ENCODE results near the gene USP6. TPM values are rescaled to one million over a fixed set of nuclear protein-coding genes. Genes with fewer than 3 reads are reported as not detected.

USP6 gene
- total RNA-seq, 1 experiment from 2014 or later: not detected

DNA sequence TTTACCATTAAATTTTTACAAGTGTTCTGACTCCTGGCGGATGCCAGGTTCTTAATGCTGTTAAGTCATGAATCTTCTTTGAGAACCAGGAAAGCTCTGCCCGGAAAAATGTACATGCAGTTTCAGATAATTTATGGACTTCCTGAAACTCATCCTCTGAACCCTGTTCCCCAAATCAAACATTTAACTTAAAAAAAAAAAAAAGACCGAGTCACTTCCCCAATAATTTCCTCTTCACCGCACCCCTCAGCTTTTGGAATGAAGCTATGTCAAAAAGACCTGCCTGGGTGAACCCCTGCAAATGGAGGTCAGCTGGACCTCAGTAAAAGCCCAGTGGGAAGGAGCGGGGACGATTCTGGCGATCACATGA lies 19.1 kb upstream of the USP6 start:
- Mint-ChIP-seq H3K27ac (ENCODE audit: unreplicated experiment) (no peak overlapping the region), H3K9me3 (ENCODE audit: low read depth, unreplicated experiment) (peaks cover 10% of the 10 kb centered on the region), H3K36me3 (ENCODE audit: insufficient read depth, unreplicated experiment) (peaks cover 4% of the 10 kb centered on the region), H3K4me3 (ENCODE audit: low read depth, unreplicated experiment) (no peak overlapping the region), H3K27me3 (ENCODE audit: unreplicated experiment) (no peaks in the 10 kb centered on the region), H3K4me1 (ENCODE audit: low read depth, unreplicated experiment) (no peaks in the 10 kb centered on the region)
- CTCF ChIA-PET: no interaction called here
- intact Hi-C loops (cut with micrococcal nuclease; ENCODE audit: unreplicated experiment): no loop called here
- no peak for TF ChIP-seq CTCF (IDR thresholded peaks at IDR 0.05; ENCODE audit: unreplicated experiment)
- DNase-seq: no peak
- no TSS peak for BruUV-seq (replicated peaks)

DNA sequence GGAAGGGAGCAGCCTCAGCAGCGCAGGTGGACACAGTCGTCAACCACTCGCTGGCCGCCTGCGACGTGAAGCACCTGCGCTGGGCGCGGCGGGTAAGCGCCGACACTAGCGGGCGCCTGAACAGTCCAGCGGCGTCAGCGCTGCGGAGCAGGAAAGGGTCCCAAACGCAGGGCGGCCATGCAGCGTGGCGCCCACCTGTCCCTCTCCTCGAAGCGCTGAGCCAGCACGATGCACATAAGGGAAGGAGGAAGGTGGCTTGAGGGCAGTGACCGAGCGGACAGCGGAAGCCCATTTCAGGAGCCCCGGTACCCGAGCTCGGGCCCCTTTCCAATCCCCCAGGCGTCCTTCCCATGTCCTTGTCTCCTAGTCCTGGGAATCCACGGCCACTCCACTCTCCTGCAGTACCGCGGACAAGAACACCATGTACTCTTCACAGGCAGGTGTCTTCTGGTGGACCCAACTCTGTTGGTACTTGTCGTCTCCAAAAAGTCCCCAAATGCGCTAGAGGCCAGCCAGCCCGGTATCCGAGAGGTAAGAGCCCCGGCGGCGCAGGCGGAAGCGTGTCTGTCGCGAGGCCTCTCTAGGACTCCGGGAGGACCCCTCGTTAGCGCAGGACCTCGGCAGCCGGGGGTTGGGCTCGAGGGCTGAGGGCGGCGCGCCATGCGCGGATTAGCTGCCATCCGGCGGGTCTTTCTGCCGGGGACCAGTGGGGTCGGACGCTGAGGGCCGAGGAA lies 18.6 kb upstream of the USP6 start:
- Mint-ChIP-seq H3K4me1 (ENCODE audit: low read depth, unreplicated experiment) (no peaks in the 10 kb centered on the region), H3K4me3 (ENCODE audit: low read depth, unreplicated experiment) (no peak overlapping the region), H3K9me3 (ENCODE audit: low read depth, unreplicated experiment) (peaks cover 10% of the 10 kb centered on the region), H3K36me3 (ENCODE audit: insufficient read depth, unreplicated experiment) (peaks cover 4% of the 10 kb centered on the region), H3K27ac (ENCODE audit: unreplicated experiment) (no peak overlapping the region), H3K27me3 (ENCODE audit: unreplicated experiment) (no peaks in the 10 kb centered on the region)
- TF ChIP-seq CTCF (IDR thresholded peaks at IDR 0.05; ENCODE audit: unreplicated experiment): no peak
- DNase-seq: no peak
- intact Hi-C loops (cut with micrococcal nuclease; ENCODE audit: unreplicated experiment): no loop called here
- BruUV-seq (replicated peaks): no TSS peak
- CTCF ChIA-PET: no interaction called here

- DNase-seq: no peak
- no TSS peak for BruUV-seq (replicated peaks)
- H3K9me3 Mint-ChIP-seq (ENCODE audit: low read depth, unreplicated experiment): peaks cover 9% of the 10 kb centered on the region
- H3K27ac Mint-ChIP-seq (ENCODE audit: unreplicated experiment): no peak overlapping the region
- intact Hi-C loops (cut with micrococcal nuclease; ENCODE audit: unreplicated experiment): no loop called here
- H3K4me3 Mint-ChIP-seq (ENCODE audit: low read depth, unreplicated experiment): no peak overlapping the region
- H3K36me3 Mint-ChIP-seq (ENCODE audit: insufficient read depth, unreplicated experiment): peaks cover 4% of the 10 kb centered on the region
- TF ChIP-seq CTCF (IDR thresholded peaks at IDR 0.05; ENCODE audit: unreplicated experiment): no peak
- no peaks in the 10 kb centered on the region for H3K27me3 Mint-ChIP-seq (ENCODE audit: unreplicated experiment)
- H3K4me1 Mint-ChIP-seq (ENCODE audit: low read depth, unreplicated experiment): no peaks in the 10 kb centered on the region
- CTCF ChIA-PET: interaction anchor here (0.7 kb wide), 1 partner anchor 55 kb away, joined by 3 read pairs; no protein-coding TSS in a partner anchor
Observed at GRCh38 chr17:5099271-5099670, 16.6 kb upstream of the USP6 start.

DNA sequence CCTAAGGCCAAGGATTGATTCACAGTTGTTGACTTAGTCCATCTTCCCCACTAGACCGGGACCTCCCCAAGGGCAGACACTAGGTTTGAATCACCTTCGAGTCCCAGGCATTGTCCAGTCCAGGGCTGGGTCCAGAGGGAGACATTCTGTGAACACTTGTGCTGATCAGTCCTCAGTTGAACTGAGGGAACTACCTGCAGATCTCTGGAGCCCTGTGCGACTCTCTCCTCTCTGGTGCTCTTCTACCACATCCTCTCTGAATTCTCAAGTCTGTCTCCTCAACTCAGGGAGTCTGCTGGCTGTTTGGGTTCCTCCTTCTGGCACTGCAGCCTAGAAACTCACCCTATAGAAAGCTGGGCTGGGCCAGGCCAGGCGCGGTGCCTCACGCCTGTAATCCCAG lies 15.0 kb upstream of the USP6 start:
- Mint-ChIP-seq H3K4me3 (ENCODE audit: low read depth, unreplicated experiment) (no peak overlapping the region), H3K27me3 (ENCODE audit: unreplicated experiment) (no peaks in the 10 kb centered on the region), H3K9me3 (ENCODE audit: low read depth, unreplicated experiment) (peaks cover 5% of the 10 kb centered on the region), H3K36me3 (ENCODE audit: insufficient read depth, unreplicated experiment) (peaks cover 4% of the 10 kb centered on the region), H3K27ac (ENCODE audit: unreplicated experiment) (no peak overlapping the region), H3K4me1 (ENCODE audit: low read depth, unreplicated experiment) (no peaks in the 10 kb centered on the region)
- BruUV-seq (replicated peaks): no TSS peak
- CTCF ChIA-PET: no interaction called here
- DNase-seq: no peak
- intact Hi-C loops (cut with micrococcal nuclease; ENCODE audit: unreplicated experiment): no loop called here
- no peak for TF ChIP-seq CTCF (IDR thresholded peaks at IDR 0.05; ENCODE audit: unreplicated experiment)

All from Calu3 (cell line).